HG03442 (cell line): Measurements from ENCODE around the gene DMAC2.
"Not testable (repeated sequence)": the region's sequence is repeated elsewhere in the genome, so short reads cannot be mapped to it uniquely, and the experiment has no call there.

ENCODE experiments used
- ATAC-seq: cut with Tn5 transposase; IDR thresholded peaks from one replicate; pipeline ENCODE4 v1.9.1; 2021; ENCODE audit warnings: mild to moderate bottlenecking, moderate library complexity; ENCODE audit not compliant: unreplicated experiment

The DMAC2 gene

DNA sequence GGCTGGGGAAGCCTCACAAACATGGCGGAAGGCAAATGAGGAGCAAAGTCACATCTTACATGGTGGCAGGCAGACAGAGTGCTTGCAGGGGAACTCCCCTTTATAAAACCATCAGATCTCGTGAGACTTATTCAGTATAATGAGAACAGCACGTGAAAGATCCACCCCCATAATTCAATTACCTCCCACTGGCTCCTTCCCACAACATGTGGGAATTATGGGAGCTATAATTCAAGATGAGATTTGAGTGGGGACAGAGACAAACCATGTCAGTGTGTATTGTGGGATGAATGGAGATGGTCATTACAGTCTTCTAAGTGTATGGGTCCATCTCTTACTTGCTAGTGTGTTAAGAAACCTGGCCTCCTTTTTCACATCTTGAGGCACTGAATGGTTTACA is 37.7 kb downstream of the DMAC2 start:
- ATAC-seq: no peak

DNA sequence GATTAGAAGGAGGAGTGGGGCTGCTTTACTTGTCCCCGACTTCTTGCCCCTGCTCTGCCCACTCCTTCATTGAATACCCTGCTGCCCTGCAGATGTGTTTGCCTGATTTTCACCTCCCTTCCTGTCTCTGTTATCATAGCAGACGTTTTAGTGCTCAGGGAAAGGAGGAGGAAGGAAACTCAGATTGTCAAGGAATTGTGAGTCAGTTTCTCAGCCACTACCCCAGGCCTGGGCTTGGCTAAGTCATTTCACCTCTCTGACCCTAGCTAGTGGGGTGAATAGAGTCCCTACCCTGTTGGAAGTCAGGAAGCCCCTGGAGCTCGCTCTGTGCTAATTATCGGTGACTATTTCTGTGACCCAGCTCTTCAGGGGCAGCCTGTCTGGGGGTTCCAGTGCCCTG is 38.2 kb downstream of the DMAC2 start:
- no peak for ATAC-seq

DNA sequence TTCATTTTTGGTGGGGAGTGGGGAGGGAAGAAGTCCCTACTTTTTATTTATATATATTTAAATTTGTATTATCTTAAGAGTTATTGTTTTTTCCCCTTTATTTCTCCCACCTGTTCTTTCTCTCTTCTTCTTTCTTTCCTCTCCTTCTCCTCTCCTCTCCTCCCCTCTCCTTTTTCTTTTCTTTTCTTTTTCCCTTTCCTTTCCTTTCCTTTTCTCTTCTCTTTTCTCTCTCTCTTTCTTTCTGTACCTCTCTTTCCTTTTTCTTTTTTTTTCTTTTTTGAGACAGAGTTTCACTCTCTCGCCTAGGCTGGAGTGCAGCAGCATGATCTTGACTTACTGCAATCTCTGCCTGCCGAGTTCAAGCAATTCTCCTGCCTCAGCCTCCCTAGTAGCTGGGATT is 40.2 kb downstream of the DMAC2 start:
- no peak for ATAC-seq

DNA sequence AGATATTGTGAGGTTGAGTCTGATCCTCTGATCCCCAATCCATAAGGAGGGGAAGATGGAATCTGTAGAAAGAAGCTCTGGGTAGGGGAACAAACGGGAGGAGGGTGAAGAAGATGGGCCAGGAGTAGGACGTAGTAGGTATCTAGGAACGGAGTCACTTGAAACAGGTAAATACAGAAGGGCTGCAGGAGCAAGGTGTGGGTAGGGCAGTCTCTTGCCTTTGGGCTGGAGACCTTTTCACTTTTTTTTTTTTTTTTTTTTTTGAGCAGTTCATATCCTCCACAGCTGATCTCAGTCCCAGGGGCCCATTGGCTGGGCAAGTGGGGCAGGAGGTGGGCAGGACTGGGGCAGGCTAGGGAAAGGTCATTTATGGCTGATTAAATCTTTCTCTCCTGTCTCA is 40.6 kb downstream of the DMAC2 start:
- no peak for ATAC-seq

DNA sequence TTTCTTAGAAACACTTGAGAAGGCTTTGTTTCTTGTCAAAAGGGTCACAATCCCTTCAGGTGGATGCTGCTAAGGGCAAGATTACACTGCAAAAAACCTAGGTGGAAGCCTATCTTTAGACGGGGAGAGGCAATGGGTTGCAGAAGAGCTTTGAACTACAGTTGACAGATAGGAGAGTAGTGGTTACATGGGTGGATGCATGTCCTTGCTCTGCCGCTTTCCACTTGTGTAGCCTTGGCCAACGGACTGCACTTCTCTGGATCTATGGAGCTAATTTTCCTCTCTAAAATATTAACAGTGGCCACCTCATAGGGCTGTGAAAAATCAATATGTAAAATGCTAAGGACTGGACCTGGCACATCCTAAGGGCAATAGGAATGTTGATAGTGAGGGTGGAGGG is 41.1 kb downstream of the DMAC2 start:
- ATAC-seq: no peak

DNA sequence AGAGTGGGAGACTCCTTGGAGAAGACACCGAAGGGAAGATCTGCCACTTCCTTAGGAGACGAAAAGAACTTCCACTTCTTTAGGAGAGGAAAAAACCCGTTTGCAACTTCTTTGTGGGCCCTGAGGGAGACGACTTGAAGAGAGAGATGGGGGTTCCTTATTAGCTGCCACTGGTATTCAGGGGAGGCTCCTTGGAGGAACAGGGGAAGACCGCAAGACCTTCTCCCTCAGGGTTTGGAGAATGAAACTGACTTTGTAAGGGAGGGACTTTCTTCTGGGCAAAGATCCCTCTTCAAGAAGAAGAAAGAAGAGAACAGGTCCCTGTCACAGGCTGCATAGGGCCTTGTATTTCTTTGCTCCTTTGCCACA is 41.7 kb downstream of the DMAC2 start:
- no peak for ATAC-seq

DNA sequence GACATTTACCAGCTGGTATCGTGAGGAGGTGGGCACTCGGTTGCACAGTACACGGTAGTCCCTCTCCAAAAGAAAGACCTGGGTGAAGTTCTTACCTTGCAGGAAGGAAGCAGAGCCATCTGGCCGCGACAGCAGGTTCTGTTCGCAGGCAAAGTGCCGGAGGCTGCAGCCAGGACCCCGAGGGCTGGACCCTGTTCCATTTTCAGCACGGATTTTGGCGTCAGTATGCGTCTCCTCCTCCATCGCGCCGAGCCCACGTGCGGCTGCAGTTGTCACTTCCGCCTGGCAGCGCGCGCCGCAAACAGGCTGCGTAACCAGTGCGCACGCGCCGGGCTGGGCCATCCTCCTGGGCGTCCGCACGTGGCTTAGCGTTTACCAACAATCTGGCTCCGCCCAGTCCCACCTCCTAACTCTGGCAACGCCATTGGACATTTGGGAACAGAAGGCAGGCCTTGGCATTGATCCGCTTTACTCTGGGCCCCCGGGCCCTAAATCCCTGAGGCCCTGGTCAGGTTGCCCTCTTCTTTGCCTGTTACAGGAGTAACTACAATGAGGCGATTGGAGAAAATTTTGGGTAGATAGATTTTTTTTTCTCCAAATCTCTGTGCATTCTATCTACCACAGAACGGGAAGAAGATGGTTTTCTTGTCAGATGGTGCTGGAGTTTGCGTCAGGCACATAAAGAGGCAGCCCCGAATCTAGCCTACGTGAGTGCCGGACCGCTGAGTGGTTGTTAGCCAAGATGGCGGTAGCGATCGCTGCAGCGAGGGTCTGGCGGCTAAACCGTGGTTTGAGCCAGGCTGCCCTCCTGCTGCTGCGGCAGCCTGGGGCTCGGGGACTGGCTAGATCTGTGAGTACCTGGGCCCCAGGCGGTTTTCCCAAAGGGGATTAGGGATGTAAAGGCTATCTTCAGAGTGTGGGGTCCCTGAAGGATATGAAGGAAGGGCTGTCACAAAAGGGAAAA is 42.3 kb downstream of the DMAC2 start, which contains the start of the genes BCKDHA and EXOSC5:
Gene BCKDHA, plus strand, starts transcription at position 733 of the 964 bp plus-strand sequence. Its CDS starts 10 bp downstream, at position 743.
Gene EXOSC5, minus strand, starts transcription at position 274 of the 964 bp plus-strand sequence. Its CDS starts 31 bp downstream, at position 243.
- ATAC-seq: peak; percentile 86

DNA sequence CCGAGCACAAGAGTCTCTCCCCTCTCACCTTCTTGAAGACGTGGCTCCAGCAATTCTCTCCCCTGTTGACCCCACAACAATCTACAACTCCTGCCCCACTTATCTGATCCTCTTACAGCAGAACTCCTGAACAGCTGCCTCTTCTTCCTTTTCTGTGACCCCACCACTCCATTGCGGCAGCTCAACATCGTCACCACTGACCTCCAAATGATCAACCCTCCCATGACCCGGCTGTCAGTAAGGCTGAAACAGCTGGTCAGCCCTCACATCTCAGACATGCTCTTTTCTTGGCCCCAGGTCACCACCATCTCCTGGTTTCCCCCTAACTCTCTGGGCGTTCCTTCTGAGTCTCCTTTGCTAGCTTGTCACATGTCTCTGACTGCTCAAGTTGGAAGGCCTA is 44.4 kb downstream of the DMAC2 start:
- ATAC-seq: no peak

DNA sequence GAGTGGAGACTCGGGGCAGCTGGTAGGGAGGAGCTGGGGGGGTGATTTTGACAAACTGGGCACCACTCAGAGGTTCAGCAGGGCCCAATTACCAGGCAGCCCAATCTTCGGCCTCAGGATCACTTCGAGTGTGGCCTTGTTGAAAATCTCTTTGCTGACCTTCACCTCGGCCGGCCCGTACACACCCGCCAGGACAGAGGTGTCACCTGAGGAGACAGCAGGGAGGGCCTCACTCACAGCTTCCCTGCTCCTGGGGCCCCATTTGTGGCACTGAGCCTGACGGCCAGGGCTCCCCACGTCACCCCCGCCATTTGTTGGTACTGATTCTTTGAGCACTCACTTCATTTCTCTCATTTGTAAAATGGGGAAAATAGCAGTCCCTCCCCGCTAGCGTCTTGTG is 46.9 kb downstream of the DMAC2 start:
- ATAC-seq: no peak

DNA sequence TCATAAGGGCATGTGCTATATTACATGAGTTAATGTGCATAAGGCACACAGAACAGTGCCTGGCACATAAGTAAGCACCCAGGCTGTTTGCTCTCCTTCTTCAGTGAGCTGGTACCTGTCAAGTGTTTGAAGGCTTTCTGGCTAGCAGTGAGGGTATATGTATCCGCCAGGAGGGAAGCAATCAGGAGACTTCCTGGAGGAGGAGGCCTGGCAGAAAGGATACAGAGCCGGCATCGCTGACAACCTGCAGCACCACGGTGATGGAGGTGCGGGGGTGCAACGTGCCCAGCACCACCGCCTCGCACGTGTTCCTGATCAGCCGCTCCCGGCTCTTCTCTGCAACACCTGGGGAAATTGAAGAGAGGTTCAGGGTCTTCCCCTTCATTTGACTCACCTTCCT is 48.1 kb downstream of the DMAC2 start:
- ATAC-seq: no peak

DNA sequence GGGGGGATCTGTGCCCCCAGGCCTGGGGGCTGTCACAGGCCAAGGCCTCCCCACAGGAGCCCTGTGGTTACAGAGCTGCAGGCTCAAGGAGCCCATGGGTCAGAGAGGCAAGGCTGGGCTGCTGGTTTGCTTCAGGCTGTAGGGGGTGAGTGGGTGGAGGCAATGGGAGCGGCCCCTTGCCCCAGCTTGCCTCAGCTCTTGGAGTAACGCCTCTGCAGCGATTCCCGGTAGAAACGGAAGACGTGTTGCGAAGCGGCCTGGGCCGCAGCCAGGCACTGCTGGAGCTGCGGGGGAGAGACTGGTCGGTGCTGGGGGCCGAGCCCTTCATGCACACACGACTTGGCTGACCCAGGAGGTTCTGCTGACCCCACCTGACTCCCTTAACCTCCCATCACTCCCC is 53.3 kb downstream of the DMAC2 start:
- no peak for ATAC-seq

DNA sequence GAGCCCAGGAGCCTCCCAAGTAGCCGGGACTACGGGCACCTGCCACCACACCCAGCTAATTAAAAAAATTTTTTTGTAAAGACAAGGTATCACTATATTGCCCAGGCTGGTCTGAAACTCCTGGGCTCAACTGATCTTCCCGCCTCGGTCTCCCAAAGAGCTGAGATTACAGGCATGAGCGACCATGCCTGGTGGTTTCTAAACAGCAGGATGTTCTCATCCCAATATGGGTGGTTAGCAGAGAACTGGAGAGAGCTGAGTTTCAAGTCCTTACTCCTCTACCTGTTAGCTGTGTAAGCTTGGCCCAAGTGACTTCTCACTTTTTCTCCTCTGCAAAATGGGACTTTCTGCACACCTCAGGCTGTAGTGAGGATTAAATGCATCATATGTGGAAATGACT is 55.4 kb downstream of the DMAC2 start:
- ATAC-seq: no peak

DNA sequence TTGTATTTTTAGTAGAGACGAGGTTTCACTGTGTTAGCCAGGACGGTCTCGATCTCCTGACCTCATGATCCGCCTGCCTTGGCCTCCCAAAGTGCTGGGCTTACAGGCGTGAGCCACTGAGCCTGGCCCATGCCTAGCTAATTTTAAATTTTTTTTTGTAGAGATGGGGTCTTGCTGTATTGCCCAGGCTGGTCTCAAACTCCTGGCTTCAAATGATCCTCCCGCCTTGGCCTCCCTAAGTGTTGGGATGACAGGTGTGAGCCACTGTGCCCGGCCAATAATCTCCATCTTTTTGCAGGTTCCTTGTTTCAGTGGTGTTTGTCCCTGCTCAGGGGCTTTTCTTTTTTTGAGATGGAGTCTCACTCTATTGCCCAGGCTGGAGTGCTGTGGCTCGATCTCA is 58.2 kb downstream of the DMAC2 start:
- not testable (repeated sequence) for ATAC-seq
